DND-41 (cell line): Measurements from ENCODE around the gene CAMKMT.

Experiments used
- ATAC-seq: fragments of 200-7000 bp; cut with Tn5 transposase; 3 replicates; pipeline ENCODE4 v1.9.1; 2021; ENCODE audit warnings: low read depth; ENCODE audit not compliant: insufficient read depth
- DNase-seq: peaks from one replicate; pipeline ENCODE4 v3.0.0-alpha.2; 2020
- H2AFZ ChIP-seq: 2 replicates; pipeline ENCODE4 v1.6.0; 2012; ENCODE audit warnings: low read depth, low read length
- H3K27ac ChIP-seq: 2 replicates; pipeline ENCODE4 v1.5.1; 2012; ENCODE audit warnings: low read length, inconsistent platforms
- H3K27me3 ChIP-seq: fragments of 200-600 bp; sonication (generic); 2 replicates; pipeline ENCODE4 v1.6.0; 2012; ENCODE audit warnings: low read length, mild to moderate bottlenecking, inconsistent platforms; ENCODE audit not compliant: insufficient read depth, poor library complexity
- H3K36me3 ChIP-seq: 2 replicates; pipeline ENCODE4 v1.5.1; 2012; ENCODE audit warnings: low read length, inconsistent platforms; ENCODE audit not compliant: insufficient read depth
- H3K4me1 ChIP-seq: 2 replicates; pipeline ENCODE4 v1.5.1; 2012; ENCODE audit warnings: mild to moderate bottlenecking, low read length; ENCODE audit not compliant: insufficient read depth
- H3K4me2 ChIP-seq: 2 replicates; pipeline ENCODE4 v1.6.0; 2012; ENCODE audit warnings: mild to moderate bottlenecking, moderate library complexity, low read length, inconsistent platforms; ENCODE audit not compliant: insufficient read depth
- H3K4me3 ChIP-seq, 2 experiments: fragments of 200-600 bp in 1 of 2; shearing (Covaris generic) in 1 of 2; 2 replicates each; pipeline ENCODE4 v1.5.1; 2012 to 2016; ENCODE audit warnings: inconsistent platforms in 2 of 2, low read length in 2 of 2, mild to moderate bottlenecking in 2 of 2, low read depth in 1 of 2, moderate library complexity in 1 of 2
- H3K79me2 ChIP-seq: 2 replicates; pipeline ENCODE4 v1.6.0; 2012; ENCODE audit warnings: low read length, inconsistent platforms; ENCODE audit not compliant: insufficient read depth
- H3K9ac ChIP-seq: 2 replicates; pipeline ENCODE4 v1.6.0; 2012; ENCODE audit warnings: low read depth, mild to moderate bottlenecking, inconsistent platforms, low read length, moderate library complexity
- H3K9me3 ChIP-seq: 2 replicates; pipeline ENCODE4 v1.5.1; 2012; ENCODE audit warnings: low read length, moderate library complexity, mild to moderate bottlenecking, inconsistent platforms; ENCODE audit not compliant: insufficient read depth, severe bottlenecking
- H4K20me1 ChIP-seq: 2 replicates; pipeline ENCODE4 v1.6.0; 2012; ENCODE audit warnings: low read length; ENCODE audit not compliant: insufficient read depth
- CTCF ChIP-seq: IDR thresholded peaks from 2 replicates; pipeline ENCODE4 v1.5.1; 2012; ENCODE audit warnings: borderline replicate concordance, low read length, moderate library complexity, mild to moderate bottlenecking; ENCODE audit not compliant: poor library complexity, severe bottlenecking; ENCODE audit errors: extremely low read depth
- EZH2 ChIP-seq: IDR thresholded peaks from 3 replicates; pipeline ENCODE4 v1.6.1; 2012; ENCODE audit warnings: borderline replicate concordance, low read depth, mild to moderate bottlenecking, moderate library complexity, low read length, inconsistent platforms; ENCODE audit not compliant: severe bottlenecking

The CAMKMT gene

GRCh38 chr2:44433895-44434294, 72.1 kb downstream of the CAMKMT start:
- no peak overlapping the region for H3K4me2 ChIP-seq
- no peak for DNase-seq
- no peaks in the 10 kb centered on the region for H3K27me3 ChIP-seq
- H3K36me3 ChIP-seq = no peaks in the 10 kb centered on the region
- TF ChIP-seq CTCF = no peak
- TF ChIP-seq EZH2 = no peak
- H3K27ac ChIP-seq = no peak overlapping the region
- H3K4me1 ChIP-seq = no peaks in the 10 kb centered on the region
- no peak overlapping the region for H3K9ac ChIP-seq
- peak; percentile 62; the same call in 2 of the 3 replicates for ATAC-seq
- H2AFZ ChIP-seq = no peak overlapping the region
- H3K4me3 ChIP-seq = no peak overlapping the region
- no peaks in the 10 kb centered on the region for H4K20me1 ChIP-seq
- H3K79me2 ChIP-seq = no peaks in the 10 kb centered on the region
- H3K9me3 ChIP-seq = no peaks in the 10 kb centered on the region

DNA sequence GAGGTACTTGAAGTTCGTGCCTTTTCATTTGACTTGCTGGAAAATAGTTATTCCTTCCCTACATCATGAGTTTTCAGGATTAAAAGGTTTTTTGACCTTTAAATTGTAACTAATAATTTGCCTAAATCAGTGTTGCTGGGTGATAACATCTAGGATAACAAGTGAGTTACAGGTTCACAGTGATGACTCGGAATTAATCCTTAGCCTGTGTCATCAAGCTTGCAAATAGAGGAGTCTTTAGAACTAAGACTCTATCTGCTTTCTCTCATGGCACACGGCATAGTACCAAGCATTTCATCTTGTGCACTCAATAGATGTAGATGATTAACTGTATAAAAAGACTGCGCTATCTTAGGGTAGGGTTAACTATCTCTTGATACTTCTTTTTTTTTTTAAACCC, 79.5 kb downstream of the CAMKMT start:
- Histone ChIP-seq H3K9ac (no peak overlapping the region), H2AFZ (no peak overlapping the region), H3K4me3 (no peak overlapping the region), H3K27ac (no peak overlapping the region), H3K79me2 (no peaks in the 10 kb centered on the region), H3K9me3 (no peaks in the 10 kb centered on the region), H4K20me1 (no peaks in the 10 kb centered on the region), H3K4me1 (no peaks in the 10 kb centered on the region), H3K4me2 (no peak overlapping the region), H3K27me3 (no peaks in the 10 kb centered on the region), H3K36me3 (peaks cover 6% of the 10 kb centered on the region; the same call in 1 of the 2 replicates)
- DNase-seq = no peak
- TF ChIP-seq CTCF (no peak), EZH2 (no peak)
- no peak for ATAC-seq

DNA sequence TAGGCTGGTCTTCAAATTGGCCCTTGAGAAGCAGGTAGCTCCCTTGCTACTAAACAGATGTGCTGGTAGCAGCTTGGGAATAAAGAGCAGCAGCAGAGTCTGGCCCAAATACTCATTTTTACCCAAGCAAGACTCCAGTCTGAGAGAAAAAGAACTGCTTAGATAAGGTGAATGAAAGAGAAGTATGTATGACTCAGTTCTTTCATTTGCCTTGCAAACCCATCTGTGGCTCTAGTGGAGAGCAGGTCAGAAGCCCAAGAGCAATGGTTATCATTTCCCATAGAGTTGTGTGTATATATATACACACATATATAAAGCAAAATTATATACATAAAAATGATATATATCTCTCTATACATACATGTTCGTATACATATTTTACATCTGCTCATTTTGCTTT, 80.3 kb downstream of the CAMKMT start:
- no peak overlapping the region for H3K27ac ChIP-seq
- ATAC-seq (no peak), DNase-seq (no peak)
- H3K27me3 ChIP-seq = no peaks in the 10 kb centered on the region
- no peak overlapping the region for H3K4me3 ChIP-seq
- H3K36me3 ChIP-seq = peaks cover 6% of the 10 kb centered on the region; the same call in 1 of the 2 replicates
- no peak overlapping the region for H2AFZ ChIP-seq
- no peak overlapping the region for H3K9ac ChIP-seq
- no peaks in the 10 kb centered on the region for H3K79me2 ChIP-seq
- no peaks in the 10 kb centered on the region for H4K20me1 ChIP-seq
- H3K9me3 ChIP-seq = no peaks in the 10 kb centered on the region
- TF ChIP-seq CTCF = no peak
- TF ChIP-seq EZH2 = no peak
- H3K4me1 ChIP-seq = no peaks in the 10 kb centered on the region
- H3K4me2 ChIP-seq = no peak overlapping the region

DNA sequence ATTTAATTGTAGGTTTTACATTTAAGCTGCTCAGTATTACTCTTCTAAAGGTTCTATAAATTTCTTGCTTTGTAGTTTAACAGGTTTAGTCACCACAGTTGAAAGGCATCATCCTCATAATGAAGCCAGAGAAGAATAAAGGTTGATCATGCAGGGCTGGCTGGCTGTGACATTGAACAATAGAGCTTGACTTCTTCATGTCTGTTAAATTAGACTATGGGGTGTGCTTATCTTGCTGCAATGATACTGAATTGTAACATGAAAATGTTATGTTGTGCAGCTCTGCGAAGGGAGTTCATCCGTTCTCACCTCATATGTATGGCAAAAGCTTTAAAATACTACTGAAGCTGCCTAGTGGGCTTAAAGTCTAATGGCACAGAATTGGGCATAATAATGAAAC, 81.8 kb downstream of the CAMKMT start:
- ATAC-seq (no peak), DNase-seq (no peak)
- Histone ChIP-seq H3K27me3 (no peaks in the 10 kb centered on the region), H3K36me3 (peaks cover 6% of the 10 kb centered on the region; the same call in 1 of the 2 replicates), H3K4me1 (no peaks in the 10 kb centered on the region), H3K4me2 (no peak overlapping the region), H3K9ac (no peak overlapping the region), H2AFZ (no peak overlapping the region), H3K79me2 (no peaks in the 10 kb centered on the region), H3K4me3 (no peak overlapping the region), H4K20me1 (no peaks in the 10 kb centered on the region), H3K9me3 (no peaks in the 10 kb centered on the region), H3K27ac (no peak overlapping the region)
- no peak for TF ChIP-seq CTCF
- TF ChIP-seq EZH2 = no peak
